Omental fat pad (tissue), 4 donors: ENCODE measurements around the gene SDHAF2. TPM values are rescaled to one million over a fixed set of nuclear protein-coding genes. Genes with fewer than 3 reads are reported as not detected.
"Not testable (repeated sequence)": the region's sequence is repeated elsewhere in the genome, so short reads cannot be mapped to it uniquely, and the experiment has no call there.

Experiments
- ATAC-seq: fragments of 150-250 bp; one replicate; pipeline ENCODE4 v1.9.1; 2016; ENCODE audit warnings: mild to moderate bottlenecking, moderate library complexity; ENCODE audit not compliant: low FRiP score
- DNase-seq: peaks from one replicate; pipeline ENCODE4 v3.0.0-alpha.2; 2019; ENCODE audit warnings: low spot score
- CTCF ChIP-seq, 3 donors: fragments of 450-650 bp; IDR thresholded peaks; one replicate each; pipeline ENCODE4 v1.5.1; 2016 to 2017; ENCODE audit warnings: antibody characterized with exemption in 3 of 3, mild to moderate bottlenecking in 3 of 3, moderate library complexity in 2 of 3
- total RNA-seq, 4 donors: library from RNA; depleted of rRNA; stranded (reverse); fragments of >200 nt; gene quantifications; one replicate each; pipeline ENCODE4 v1.1.0, GENCODE V29; 2016

Gene SDHAF2
- total RNA-seq: 10 to 100 TPM; 48.6 to 59.0 (median 54.0) TPM

GRCh38 chr11:61429691-61430582 lies at the start of gene SDHAF2, which contains the start of gene CPSF7:
SDHAF2 (plus strand) TSS chr11:61430124; CDS start chr11:61430147, 23 bp downstream.
CPSF7 (minus strand) TSS chr11:61429975; CDS start chr11:61429235, 740 bp downstream.
- TF ChIP-seq CTCF (IDR thresholded peaks at IDR 0.05): no peak
- peak; percentile 99 for ATAC-seq
- DNase-seq: peak; percentile 76

- TF ChIP-seq CTCF (IDR thresholded peaks at IDR 0.05): no peak
- DNase-seq: no peak
- no peak for ATAC-seq
Observed at GRCh38 chr11:61380884-61381283, 49.0 kb upstream of the SDHAF2 start.

GRCh38 chr11:61383859-61384258 lies 46.1 kb upstream of the SDHAF2 start:
- not testable (repeated sequence) for DNase-seq, ATAC-seq

GRCh38 chr11:61384271-61385242 lies 45.4 kb upstream of the SDHAF2 start:
- DNase-seq: no peak
- no peak for ATAC-seq
- no peak for TF ChIP-seq CTCF (IDR thresholded peaks at IDR 0.05)

GRCh38 chr11:61390161-61390560 lies 39.8 kb upstream of the SDHAF2 start:
- TF ChIP-seq CTCF (IDR thresholded peaks at IDR 0.05): no peak
- ATAC-seq: no peak
- DNase-seq: no peak

- DNase-seq (no peak), ATAC-seq (no peak)
- TF ChIP-seq CTCF (IDR thresholded peaks at IDR 0.05): no peak
Observed at GRCh38 chr11:61392981-61393595, 36.8 kb upstream of the SDHAF2 start.

- DNase-seq: no peak
- no peak for TF ChIP-seq CTCF (IDR thresholded peaks at IDR 0.05)
- no peak for ATAC-seq
Observed at GRCh38 chr11:61401173-61401572, 28.8 kb upstream of the SDHAF2 start.
